Subcutaneous adipose tissue (tissue), 4 donors: ENCODE results near the gene FMN1. TPM values are rescaled to one million over a fixed set of nuclear protein-coding genes. Genes with fewer than 3 reads are reported as not detected.

ENCODE experiments used
- total RNA-seq, 4 donors: library from RNA; depleted of rRNA; stranded (reverse); fragments of >200 nt; gene quantifications; one replicate each; pipeline ENCODE4 v1.1.0, GENCODE V29; 2016
- TF ChIP-seq, protein P1 (sequence below): fragments of 450-650 bp; IDR thresholded peaks from one replicate; pipeline ENCODE4 v1.5.1; 2016; ENCODE audit warnings: low read depth, mild to moderate bottlenecking, control low read depth, antibody characterized with exemption, moderate library complexity

FMN1 gene
- total RNA-seq, 4 donors from 2014 or later: 15.6 to 76.7 (median 53.9) TPM

GRCh38 chr15:32880642-32881041, 313.9 kb downstream of the FMN1 start:
- TF ChIP-seq, protein P1, sequence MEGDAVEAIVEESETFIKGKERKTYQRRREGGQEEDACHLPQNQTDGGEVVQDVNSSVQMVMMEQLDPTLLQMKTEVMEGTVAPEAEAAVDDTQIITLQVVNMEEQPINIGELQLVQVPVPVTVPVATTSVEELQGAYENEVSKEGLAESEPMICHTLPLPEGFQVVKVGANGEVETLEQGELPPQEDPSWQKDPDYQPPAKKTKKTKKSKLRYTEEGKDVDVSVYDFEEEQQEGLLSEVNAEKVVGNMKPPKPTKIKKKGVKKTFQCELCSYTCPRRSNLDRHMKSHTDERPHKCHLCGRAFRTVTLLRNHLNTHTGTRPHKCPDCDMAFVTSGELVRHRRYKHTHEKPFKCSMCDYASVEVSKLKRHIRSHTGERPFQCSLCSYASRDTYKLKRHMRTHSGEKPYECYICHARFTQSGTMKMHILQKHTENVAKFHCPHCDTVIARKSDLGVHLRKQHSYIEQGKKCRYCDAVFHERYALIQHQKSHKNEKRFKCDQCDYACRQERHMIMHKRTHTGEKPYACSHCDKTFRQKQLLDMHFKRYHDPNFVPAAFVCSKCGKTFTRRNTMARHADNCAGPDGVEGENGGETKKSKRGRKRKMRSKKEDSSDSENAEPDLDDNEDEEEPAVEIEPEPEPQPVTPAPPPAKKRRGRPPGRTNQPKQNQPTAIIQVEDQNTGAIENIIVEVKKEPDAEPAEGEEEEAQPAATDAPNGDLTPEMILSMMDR: no peak

DNA sequence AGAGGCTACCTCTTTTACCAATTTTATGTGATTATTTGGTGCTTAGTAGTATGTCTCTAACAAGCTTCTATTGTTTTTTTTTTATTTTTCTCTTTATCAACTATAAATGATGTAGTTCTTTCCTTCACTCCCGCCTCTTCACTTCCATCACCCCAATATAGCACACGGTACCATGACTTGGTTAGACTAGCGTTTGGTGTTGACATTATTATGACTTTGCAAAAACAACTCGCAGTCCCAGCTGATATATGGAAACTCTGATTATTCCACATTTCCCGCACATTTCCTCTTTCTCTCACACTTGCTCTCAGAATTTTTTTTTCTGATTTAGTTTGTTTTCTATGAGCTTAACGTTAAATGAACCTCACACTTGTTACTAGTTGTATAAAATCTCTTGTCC, 314.5 kb downstream of the FMN1 start:
- TF ChIP-seq, protein P1: no peak

DNA sequence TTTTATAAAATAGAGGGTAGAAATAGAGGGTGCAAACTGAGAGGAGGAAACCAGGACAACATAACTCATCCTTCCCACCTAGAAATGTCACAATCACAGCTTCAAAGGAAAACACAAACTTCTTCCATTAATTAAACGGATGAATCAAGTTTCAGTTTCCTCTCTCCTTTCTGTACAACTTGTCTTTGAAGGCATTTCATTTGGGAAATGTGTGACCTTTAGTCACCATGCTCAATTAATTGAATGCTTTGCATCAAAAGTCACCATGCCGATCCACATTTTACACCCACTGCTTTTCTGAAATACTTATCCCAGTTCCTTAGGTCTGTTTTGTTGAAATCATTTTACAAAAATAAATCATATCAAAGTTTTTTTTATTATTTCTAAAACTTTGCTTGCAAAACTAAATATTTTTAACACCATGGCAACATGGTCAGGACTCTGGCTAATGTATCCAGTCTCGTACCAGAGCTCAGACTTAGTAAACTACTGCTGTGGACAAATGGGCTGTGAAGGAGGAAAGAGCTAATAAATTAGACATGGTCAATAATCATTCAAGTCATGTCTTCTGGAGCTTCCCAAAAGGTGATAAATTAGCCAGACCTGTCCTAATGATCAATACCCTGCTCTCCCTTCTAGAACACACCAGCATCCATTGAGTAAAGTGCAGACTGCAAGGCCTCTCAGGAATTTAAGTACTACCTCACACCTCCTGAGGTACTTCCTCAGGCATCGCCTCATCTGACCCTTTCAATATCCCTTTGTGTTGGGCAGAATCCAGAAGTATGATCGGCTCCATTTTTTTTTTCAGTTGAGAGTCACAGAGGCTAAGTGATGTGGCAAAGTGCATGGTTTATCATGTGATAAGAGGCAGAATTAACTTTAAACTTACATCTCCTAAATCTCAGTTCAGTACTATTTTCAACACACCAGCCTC, 315.4 kb downstream of the FMN1 start:
- TF ChIP-seq, protein P1: no peak

GRCh38 chr15:32878342-32878741, 316.2 kb downstream of the FMN1 start:
- TF ChIP-seq, protein P1: no peak

DNA sequence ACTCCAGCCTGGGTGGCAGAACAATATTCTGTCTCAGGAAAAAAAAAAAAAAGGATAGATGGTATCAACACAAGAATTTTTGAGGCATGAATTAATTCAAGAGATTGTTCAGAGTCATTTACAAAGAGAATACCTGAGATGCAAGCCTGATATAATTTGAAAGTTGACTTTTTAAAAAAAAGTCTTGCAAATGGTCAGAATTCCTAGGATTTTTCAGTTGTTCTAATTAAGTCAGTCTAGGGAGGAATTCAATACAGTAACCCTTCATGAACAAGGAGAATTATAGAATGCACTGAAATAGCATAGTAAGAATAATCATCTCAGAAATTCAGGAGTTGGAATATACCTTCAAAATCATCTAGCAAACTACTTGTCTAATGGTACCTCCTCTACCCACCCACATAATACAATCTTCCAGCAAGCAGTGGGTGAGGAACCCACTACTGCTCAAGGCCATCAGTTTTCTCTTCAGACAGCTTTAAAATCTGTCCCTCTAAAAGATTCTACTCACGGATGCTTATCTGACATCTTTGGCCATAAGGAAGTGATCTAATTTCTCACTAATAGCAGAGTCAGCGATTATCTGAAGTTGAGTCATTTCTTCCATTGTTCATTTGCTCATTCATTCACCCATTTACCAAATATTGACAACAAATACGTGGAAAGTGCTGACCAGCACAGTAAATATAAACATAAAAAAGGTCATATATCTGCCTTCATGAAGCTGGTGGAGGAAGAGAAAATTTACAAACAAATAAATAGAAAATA, 317.1 kb downstream of the FMN1 start:
- TF ChIP-seq, protein P1: no peak

- TF ChIP-seq, protein P1: no peak
Measured at GRCh38 chr15:32873284-32874114, 321.0 kb downstream of the FMN1 start.
